KOPT-K1 (cell line): ENCODE results near the gene ELK4.

ENCODE experiments used
- H3K27ac ChIP-seq: fragments of 200-600 bp; sonication (generic); 2 replicates; pipeline ENCODE4 v1.5.1; 2016; ENCODE audit warnings: antibody characterized with exemption, mild to moderate bottlenecking, low read depth, low read length; ENCODE audit not compliant: poor library complexity, severe bottlenecking
- H3K36me3 ChIP-seq: fragments of 200-600 bp; sonication (generic); 2 replicates; pipeline ENCODE4 v1.5.1; 2017; ENCODE audit warnings: antibody characterized with exemption, mild to moderate bottlenecking, low read length, moderate library complexity; ENCODE audit not compliant: insufficient read depth
- H3K9me3 ChIP-seq: fragments of 200-600 bp; sonication (generic); 2 replicates; pipeline ENCODE4 v1.5.1; 2017; ENCODE audit warnings: antibody characterized with exemption, low read length, mild to moderate bottlenecking; ENCODE audit not compliant: insufficient read depth, poor library complexity, severe bottlenecking

Gene ELK4

DNA sequence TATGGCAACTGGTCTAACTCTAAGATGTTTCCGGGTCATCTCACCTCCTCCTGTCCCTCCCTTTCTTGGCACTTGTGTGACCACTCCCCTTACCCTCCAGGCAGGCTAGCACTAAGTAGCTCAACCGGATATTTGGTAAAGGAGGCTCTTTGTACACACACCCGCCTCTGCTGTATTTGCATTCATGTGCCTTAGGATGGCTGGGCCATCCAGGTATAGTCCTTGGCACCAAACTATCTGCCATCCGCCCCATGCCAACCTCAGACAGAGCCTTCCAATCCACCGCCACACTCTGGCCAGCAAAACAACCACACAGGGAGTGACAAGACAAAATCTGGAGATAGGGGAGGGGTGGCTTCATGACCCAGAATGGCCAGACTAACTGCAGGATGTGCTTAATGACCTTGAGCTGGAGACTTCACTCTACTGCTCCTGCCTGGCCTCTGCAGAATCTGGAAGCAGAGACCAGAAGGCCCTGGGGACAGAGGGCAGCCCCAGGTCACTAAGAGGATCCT, 67.8 kb downstream of the ELK4 start:
- Histone ChIP-seq H3K9me3 (peaks cover 23% of the 10 kb centered on the region), H3K36me3 (no peaks in the 10 kb centered on the region), H3K27ac (no peak overlapping the region)

DNA sequence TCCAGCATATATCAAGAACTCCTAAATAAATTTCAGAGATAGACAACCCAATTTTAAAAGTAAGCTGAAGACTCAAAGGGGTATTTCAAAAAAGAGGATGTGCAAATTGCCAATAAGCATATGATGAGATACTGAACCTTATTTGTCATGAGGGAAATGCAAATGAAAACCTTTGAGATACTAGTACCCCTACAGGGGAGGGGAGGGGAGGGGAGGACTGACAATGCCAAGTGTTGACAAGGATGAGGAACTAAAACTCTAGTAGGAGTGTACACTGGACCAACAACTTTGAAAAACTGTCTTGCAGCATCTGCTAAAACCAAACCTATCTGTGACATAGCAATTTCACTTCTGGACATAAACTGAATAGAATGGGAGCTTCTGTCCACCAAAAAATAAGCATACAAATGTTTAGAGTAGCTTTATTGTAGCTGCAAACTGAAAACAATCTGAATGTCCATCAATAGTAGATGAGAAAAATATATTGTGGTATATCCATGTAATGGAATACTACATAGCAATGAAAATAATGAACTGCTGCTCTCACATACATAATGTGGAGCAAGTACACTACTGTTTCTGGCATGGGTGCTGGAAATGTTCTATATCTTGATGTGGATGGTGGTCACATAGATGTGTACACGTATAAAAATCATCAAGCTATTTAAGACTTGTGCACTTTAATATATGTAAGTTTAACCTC, 70.2 kb downstream of the ELK4 start:
- Histone ChIP-seq H3K9me3 (peaks cover 23% of the 10 kb centered on the region), H3K27ac (no peak overlapping the region), H3K36me3 (no peaks in the 10 kb centered on the region)
